GM21723 (cell line): Measurements from ENCODE around the gene UBR2.

Experiments
- ATAC-seq: cut with Tn5 transposase; IDR thresholded peaks from one replicate; pipeline ENCODE4 v1.9.1; 2021; ENCODE audit warnings: mild to moderate bottlenecking, moderate library complexity; ENCODE audit not compliant: unreplicated experiment

The UBR2 gene

DNA sequence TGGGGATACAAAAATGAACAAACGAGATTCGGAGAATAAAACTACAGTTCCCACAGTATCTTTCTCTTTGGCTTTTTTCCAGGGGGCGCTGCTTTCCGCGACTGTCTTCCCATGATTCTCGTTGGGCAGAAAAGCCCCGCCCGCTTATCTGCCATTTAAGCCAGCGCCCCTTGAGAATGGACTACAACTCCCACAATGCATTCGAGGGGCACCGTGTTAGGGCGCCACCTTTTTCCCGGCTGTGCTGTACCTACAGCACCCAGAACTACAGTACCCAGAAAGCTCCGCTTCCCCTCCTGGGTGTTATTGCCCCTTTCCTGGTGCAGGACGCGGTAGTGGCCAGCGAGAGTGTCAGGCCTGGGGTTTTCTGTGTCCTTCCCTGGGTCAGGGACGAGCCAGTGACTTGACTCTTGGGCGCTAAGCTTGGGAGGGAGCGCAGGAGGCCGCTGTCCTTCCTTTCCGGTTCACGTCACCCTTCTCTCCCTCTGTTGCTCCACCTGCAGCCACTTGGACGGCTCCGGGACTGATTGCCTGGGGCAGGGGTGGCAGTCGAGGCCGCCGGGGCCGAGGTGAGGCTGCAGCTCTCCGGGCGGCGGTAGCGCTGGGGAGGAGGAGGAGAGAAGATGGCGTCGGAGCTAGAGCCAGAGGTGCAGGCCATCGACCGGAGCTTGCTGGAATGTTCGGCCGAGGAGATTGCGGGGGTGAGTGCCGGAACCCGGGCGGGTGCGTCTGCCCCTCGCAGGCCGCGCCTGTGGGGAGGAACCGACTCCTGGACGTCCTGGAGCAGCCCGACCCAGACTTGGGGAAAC lies at the start of gene UBR2:
UBR2 (plus strand) TSS at position 333 of the 809 bp plus-strand sequence; CDS start at position 624, 291 bp downstream.
- ATAC-seq: peak; percentile 92

DNA sequence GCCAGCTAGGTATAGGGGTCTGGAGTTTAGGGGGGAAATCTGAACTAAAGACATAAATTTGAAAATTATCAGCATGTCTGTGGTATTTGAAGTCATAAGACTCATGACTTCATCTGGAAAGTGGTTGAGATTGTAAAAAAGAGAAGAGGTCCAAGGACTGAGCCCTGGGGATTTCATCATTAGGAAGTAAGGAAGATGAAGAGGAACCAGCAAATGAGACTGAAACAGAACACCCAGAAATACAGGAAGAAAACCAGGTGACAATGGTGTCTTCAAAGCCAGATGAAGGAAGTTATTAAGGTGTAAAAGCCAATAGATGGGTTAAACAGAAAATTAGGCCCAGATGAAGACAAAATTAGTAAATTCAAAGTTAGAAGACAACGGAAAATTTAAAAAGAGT lies 49.1 kb upstream of the UBR2 start:
- ATAC-seq: no peak

DNA sequence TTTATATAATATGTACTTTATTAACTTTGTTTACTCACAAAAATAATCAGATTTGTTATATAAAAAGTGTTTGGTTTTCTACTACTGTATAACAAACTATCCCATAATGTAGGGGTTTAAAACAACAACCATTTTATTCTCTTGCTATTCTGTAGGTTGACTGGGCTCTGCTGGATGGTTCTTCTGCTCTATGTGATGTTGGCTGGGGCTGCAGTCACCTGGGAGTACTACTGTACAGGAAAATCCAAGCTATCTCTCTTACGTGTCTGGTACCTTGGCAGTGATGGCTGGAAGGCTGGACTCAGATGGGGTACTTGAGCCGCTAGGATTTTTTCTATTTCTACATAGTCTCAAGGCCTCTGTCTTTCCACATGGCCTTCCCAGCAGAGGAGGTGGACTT lies 44.0 kb upstream of the UBR2 start:
- no peak for ATAC-seq

DNA sequence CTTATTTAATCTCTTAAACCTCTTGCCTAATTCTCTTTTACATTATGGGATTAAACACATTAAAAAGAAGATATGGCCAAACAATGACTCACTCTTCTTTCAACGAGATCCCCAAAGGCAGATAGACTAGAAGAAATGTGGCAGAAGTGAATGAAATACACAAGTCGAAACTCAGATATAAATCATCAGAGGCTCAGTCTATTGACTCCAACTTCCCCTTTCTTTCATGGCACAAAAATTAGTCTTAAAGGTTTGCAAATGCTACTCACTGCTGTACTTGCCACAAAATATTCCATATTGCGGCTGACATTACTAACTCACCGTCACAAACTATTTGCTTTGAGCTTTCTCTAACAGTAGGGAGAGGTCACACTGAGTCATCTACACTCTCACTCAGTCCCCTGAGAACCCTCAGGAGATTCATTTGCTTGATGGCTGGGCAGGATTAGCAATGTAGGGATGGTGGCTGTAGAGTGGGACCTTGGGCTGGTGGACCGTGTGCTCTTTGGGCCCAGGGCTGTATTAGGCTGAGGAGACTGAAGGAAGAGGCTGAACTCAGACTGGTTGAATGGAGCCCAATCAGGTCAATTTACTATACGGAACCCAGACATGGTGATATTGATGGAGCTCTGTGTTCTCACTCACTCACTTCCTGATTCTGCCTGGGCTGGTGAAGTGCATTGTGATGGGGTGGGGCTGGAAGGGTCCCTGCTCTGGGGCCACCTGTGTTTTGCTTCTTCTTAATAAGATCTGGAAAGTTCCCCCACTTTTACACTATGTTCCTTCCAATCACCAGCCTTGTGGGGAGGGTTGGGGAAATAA lies 42.8 kb upstream of the UBR2 start:
- no peak for ATAC-seq

DNA sequence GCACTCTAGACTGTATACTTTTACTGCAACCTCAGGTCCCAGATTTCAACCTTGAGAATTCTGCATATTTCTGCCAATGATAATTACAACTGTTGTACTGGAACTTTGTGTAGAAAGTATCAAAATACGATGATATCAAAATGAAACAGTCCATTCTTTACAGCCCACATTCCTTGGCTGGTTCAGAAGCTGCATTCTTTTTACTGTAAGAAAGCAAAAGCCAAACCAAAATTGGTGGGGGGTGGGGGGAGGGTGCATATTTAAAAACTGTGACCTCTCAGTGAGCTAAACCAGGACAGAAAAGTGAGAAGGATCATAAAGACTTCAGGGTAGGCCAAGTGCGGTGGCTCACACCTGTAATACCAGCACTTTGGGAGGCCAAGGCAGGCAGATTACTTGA lies 41.8 kb upstream of the UBR2 start:
- ATAC-seq: no peak

DNA sequence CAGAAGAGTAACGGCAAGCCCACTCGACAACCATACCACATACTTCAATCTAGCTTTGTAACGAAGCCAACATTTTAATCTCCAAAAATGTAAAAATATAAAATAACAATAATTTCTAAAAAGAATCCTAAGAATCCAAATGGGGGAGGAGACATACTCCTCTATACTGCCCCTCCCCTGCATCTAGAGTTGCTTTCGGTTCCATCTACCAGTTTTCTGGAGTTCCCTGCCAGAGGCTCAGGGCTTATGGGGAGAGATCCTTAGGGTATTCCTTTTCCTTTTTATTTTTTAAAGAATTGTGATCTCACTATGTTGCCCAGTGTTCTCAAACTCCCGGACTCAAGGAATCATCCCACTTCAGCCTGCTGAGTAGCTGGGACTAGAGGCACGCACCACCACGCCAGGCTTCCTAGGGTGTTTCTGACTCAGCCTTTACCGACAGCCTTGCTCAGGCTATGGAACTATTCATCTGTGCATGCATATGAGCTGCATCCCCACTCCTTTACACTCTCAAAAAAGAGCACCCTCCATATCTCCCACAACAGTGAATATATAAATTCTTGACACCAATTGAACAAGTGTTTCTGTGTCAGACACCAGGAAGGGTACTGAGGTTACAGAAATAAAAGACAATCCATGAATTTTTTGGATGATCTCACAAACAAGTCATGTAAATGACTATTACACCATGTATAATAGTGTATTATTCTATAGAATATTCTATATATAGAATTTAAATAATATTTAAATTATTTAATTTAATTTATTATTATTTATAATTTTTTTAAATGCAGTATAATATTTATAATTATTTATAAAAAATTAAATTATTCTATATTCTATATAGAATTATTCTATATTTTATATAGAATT lies 40.7 kb upstream of the UBR2 start:
- no peak for ATAC-seq

DNA sequence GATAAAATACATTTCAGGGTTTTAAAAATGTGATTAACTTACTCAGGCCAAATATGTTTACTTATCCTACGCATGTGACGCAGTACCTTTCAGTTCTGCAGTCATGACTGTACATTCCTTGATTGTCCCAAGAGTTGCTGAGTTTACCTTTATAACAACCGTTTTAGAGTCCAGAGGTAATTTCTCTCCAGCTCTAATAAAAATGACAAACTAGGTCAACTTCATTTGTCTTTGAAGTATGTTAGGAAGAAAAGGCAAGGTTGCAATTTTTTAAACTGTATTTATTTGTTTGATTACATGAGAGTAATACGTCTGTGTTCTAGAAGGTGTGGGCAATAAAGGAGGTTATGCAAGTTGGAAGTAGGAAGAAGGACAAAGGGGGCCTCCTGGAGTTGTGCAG lies 38.6 kb upstream of the UBR2 start:
- ATAC-seq: no peak

DNA sequence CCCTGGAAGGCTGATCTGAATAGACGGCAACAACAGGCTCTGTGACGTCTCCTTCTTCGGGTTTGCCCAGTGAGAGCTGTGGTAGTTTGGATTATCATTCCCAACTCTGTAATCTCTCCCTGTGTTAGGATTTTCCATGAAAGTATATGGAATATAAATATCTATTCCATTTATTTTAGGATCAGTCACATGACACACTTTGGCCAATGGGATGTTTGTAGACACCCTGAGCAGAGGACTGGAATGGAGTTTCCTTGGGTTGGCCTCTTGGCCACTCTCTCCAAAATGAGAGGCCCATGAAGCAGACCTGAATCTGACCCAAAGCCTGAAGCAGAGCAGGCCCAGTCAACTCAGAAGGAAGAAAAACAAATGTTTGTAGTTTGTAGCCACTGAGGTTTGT lies 37.2 kb upstream of the UBR2 start:
- no peak for ATAC-seq

DNA sequence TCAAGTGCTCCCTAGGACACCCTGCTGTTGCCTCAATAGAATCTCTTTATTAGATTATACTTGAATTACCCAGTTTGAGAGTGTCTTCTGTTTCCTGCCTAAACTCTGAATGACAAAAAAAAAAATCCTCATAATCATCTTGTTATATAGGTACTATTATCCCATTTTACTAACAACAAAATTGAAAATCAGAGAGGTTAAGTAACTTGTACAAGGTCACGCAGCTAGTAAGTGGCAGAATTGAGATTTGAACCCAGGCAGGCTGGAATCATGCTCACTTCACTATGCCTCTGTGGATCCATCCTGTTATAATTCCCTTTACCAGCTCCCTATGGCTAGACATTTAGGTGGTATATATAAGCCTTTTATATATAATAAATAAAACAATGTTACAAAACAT lies 36.6 kb upstream of the UBR2 start:
- ATAC-seq: no peak

DNA sequence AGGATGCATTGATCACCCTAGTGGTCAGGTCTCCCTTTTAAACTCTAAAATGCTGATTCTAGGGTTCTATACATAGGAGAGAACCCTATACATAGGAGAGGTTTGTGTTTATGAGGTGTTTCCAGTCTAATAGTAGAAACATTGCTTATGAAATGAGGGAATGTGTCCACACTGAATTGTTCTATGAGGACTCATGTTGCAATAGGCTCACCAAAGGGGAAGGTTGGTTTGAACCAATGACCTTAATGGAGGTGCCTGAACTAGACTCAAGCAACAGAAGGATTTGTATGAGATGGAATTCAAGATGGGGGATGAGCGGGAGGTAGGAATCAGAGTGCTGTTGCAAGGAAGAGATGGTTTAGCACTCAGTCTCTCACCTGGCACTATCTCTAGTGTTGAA lies 33.5 kb upstream of the UBR2 start:
- ATAC-seq: no peak

DNA sequence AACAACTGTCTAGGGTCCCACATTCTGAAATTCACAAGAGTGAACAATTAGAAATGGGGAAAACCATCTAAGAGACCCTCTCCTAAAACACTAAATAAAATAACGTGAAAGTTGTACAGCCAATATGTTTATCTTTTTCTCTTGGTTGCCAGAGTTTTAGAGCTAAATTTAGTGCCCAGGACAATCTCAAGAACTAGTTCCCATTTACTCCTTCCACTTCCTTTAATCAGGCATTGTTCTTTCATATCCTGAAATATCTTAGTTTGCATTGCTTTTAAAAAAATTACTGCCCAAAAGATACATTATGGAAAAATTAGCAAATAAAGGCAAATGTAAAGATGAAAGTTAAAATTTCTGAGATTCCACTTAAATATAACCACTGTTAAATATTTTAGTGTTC lies 33.1 kb upstream of the UBR2 start:
- no peak for ATAC-seq

DNA sequence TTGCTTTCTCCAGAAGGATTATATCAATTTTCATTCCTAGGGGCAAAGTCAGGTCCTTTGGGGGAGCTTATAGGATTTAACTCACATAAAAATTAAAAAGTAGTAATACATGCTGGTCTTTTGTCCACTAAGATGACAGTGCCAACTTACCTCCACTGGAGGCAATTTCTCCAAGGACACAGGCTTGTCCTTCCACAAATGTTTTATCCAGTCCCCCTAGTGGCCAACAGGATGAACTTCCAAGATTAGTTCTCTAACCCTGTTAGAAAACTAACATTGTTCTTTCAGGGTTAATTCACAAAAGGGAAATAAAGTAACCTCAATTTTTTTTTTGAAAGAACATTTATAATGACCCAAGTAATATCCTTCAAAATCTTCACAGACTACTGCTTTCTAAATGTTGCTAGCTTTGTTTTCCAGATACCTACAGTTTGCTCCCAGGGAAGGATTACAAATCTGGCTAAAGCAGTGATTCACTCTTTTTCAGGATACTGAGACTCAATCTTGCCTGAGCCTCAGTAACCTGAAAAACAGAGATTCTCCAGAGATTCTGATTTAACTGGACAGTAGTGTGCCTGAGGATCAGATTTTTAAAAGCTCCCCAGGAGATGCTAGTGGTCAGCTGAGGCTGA lies 31.7 kb upstream of the UBR2 start:
- no peak for ATAC-seq

DNA sequence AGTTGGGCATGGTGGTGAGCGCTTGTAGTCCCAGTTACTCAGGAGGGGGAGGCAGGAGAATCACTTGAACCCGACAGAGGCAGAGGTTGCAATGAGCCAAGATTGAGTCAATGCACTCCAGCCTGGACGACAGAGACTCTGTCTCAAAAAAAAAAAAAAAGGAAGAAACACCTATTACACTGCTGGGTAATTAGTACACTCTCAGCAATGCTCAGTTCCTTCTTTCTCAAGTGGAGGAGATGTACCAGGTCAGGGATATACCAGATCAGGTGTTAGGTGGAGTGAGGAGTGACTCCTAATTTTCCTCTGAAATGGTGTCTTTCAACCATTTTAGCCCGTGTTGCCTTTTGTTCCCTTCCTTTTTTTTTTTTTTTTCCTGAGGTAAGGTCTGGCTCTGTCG lies 30.0 kb upstream of the UBR2 start:
- ATAC-seq: no peak

DNA sequence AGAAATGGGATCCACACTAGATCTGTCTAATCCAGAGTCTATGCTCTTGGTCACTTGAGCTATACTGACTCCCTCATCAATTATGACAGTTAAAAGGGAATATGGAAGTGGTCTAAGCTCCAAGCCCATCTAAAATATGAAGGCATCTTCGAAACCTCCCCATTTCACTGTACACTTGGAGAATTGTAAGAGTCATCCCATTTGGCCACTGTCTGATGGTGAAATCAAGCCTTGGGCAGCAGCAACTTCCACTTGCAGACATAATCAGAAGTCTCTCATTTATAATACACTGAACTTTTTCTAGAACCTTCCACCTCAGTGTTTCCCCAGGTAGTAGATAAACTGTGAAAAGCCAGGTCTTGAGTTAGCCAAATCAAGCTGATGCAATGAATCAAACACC lies 26.3 kb upstream of the UBR2 start:
- ATAC-seq: no peak

DNA sequence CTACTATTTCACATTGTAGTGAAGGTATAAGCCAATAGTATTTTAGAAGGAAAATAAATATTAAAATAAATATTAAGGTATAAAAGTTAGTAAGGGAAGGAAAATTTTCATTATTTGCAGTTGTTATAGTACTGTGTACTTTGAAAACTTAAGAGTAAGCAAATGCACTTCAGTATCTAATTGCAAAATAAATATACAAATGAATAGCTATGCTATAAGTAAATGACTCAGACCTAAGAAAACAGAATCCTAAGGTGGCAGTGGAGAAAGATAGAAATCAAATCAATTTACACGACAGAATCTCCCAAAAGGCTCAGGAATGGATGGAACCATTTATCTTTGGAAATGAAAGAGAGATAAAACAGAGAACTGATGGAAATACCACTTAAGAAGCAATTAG lies 24.7 kb upstream of the UBR2 start:
- no peak for ATAC-seq

DNA sequence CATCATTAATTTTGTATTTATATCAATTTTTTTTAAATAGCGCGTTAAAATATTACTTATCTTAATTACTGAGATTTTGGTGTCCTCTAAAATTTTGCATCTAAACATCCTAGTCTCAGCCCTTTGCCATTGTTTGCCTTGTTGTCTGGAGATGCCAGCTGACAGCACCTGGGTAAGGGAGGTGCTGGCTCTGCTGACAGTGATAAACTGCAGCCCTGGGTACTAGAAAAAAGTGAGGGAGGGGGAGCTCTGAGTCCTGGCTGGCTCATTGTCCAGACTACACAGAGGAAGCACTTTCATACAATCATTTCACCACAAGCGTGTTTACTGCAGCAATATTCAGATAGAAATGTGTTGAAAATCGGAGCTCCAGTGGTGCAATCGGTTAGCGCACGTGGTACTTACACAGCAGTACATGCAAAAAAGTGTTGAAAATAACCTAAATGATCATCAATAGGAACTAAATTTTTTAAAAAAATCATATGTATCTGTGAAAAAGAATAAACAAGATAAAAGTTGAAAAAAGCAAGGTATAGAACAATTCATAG lies 18.5 kb upstream of the UBR2 start:
- no peak for ATAC-seq

DNA sequence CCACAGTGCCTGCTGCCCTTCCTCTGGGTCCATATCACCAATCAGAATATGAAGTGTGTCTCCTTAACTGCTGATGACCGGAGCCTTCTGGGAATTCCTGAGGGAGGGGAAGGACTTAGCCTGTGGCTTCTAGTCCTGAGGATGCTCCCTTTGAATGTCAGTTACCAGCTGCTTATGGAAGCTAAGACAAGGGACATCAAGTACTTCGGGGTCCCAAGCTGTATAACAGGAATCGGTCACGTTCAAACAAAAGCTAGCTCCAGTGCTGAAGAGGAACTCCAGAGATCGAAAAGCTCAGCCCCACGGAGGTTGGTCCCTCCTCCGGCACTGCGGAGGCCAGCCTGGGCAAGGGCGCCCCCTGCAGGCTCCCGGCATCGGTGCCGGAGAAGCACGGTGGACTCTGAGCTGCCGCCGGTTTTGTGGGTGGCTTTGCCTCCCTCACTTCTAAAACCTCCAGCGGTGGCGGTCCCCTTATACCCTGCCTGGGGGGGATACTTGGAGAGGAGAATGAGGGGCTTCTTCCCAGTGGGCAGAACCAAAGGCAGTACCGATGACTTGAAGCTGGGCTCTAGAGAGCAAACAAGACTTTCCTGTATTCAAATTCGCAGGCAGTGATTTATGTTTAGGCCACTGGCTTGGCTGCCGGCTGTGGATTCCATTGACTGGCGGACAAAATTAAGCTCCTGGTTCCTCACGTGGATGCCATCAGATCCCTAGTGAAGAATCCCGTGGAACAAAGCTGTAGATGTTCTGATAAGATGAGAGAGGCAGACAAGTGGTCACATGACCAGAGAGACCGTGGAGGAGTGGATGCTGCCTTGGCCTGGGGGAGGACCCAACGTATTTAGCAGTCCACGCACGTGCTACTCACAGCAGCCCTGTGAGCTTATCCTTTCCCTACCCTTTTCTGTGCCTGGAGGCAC lies 16.2 kb upstream of the UBR2 start:
- ATAC-seq: peak; percentile 93

DNA sequence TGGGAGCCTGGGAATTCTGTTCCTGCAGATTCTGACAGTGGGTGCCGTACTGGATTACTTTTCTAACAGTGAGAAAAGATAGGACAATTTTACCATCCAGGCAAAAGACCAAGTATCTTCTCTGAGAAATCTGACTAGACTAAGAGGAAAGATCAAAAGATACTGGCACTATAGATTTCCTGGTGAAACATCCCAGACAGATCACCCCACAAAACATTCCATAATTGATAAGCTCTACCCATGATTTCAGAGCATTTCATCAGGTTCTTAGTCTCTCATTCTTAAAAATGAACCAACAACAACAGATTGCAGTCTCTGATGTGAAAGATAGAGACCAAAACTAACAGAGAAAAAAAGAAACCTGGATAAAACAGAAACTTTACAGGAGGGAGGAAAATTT lies 13.6 kb upstream of the UBR2 start:
- no peak for ATAC-seq

DNA sequence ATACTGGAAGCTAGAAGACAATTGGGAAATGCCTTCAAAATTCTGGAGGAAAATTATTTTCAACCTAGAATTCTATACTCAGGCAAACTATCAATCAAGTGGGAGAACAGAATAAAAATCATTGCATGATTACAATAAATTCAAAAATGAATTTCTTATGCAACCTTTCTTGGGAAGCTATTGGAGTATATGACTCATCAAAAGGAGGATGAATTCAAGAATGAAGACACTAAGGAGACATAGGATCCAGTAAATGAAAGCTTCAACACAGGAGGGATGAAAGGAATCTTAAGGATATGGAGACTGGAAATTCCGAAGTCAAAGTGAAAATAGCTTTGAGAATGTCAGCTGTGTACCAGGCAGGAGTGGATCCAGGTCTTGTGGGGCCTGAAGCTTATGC lies 12.6 kb upstream of the UBR2 start:
- ATAC-seq: no peak

DNA sequence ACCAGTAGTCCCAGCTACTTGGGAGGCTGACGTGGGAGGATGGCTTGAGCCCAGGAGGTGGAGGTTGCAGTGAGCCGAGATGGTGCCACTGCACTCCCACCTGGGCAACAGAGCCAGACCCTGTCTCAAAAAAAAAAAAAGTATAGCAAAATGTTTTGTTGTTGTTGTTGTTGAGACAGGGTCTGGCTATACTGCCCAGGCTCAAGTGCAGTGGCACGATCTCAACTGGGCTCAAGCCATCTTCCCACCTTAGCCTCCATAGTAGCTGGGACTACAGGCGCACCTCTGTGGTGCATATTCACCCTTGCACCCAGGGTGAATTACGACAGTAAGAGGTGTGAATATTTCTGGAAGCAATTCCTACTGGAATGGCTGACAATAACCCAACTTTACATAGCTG lies 11.4 kb upstream of the UBR2 start:
- no peak for ATAC-seq
